HT1080 (cell line): ENCODE measurements around the gene RALY. TPM values are rescaled to one million over a fixed set of nuclear protein-coding genes. Genes with fewer than 3 reads are reported as not detected.
A peak's percentile ranks its signal among the peaks of the same experiment; 100 is the strongest.
"Not testable (repeated sequence)": the region's sequence is repeated elsewhere in the genome, so short reads cannot be mapped to it uniquely, and the experiment has no call there.

ENCODE experiments used
- DNase-seq: peaks from one replicate; pipeline ENCODE4 v3.0.0-alpha.2; 2015; ENCODE audit warnings: low read depth
- total RNA-seq: library from RNA; depleted of rRNA; stranded (reverse); fragments of >200 nt; shearing (Covaris generic); gene quantifications from 2 replicates; pipeline ENCODE4 v1.2.3, GENCODE V29; 2014

The RALY gene
- total RNA-seq, 1 experiment from 2014 or later: 128 TPM

GRCh38 chr20:34015401-34016335, 22.0 kb downstream of the RALY start:
- no peak for DNase-seq

GRCh38 chr20:34016736-34017135, 23.0 kb downstream of the RALY start:
- no peak for DNase-seq

- DNase-seq: peak; percentile 95
Measured at GRCh38 chr20:34017610-34018009, 23.9 kb downstream of the RALY start.

GRCh38 chr20:34018166-34018565, 24.5 kb downstream of the RALY start:
- no peak for DNase-seq

GRCh38 chr20:34022151-34022838, 28.6 kb downstream of the RALY start:
- peak; percentile 29 for DNase-seq

GRCh38 chr20:34022839-34023234, 29.1 kb downstream of the RALY start:
- DNase-seq: no peak

- no peak for DNase-seq
Measured at GRCh38 chr20:34023937-34024722, 30.4 kb downstream of the RALY start.

- DNase-seq: no peak
Measured at GRCh38 chr20:34024723-34025351, 31.1 kb downstream of the RALY start.

- DNase-seq: not testable (repeated sequence)
Measured at GRCh38 chr20:34028013-34028412, 34.3 kb downstream of the RALY start.

GRCh38 chr20:34029415-34029814, 35.7 kb downstream of the RALY start:
- no peak for DNase-seq

GRCh38 chr20:34030456-34030855, 36.7 kb downstream of the RALY start:
- no peak for DNase-seq

- no peak for DNase-seq
Measured at GRCh38 chr20:34033903-34034302, 40.2 kb downstream of the RALY start.

GRCh38 chr20:34037121-34037520, 43.4 kb downstream of the RALY start:
- no peak for DNase-seq

GRCh38 chr20:34037767-34038166, 44.1 kb downstream of the RALY start:
- no peak for DNase-seq

GRCh38 chr20:34040300-34040995, 46.7 kb downstream of the RALY start:
- no peak for DNase-seq

GRCh38 chr20:34041226-34041625, 47.5 kb downstream of the RALY start:
- no peak for DNase-seq

GRCh38 chr20:34042262-34042661, 48.6 kb downstream of the RALY start:
- no peak for DNase-seq

GRCh38 chr20:34043025-34043424, 49.3 kb downstream of the RALY start:
- DNase-seq: no peak

GRCh38 chr20:34045294-34045693, 51.6 kb downstream of the RALY start:
- no peak for DNase-seq

GRCh38 chr20:34045930-34046725, 52.4 kb downstream of the RALY start:
- DNase-seq: no peak
